T-cell (primary cell): ENCODE data around the gene COL4A1. TPM values are rescaled to one million over a fixed set of nuclear protein-coding genes. Genes with fewer than 3 reads are reported as not detected.

ENCODE experiments used
- ATAC-seq, 4 experiments: fragments of 200-7000 bp in 3 of 4; fragments of 150-1000 bp in 1 of 4; cut with Tn5 transposase; replicated peaks in 1 of 4; 1 replicate in 3 of 4; 2 replicates in 1 of 4; pipeline ENCODE4 v1.10.0; 2021; ENCODE audit warnings: moderate library complexity in 3 of 4, mild to moderate bottlenecking in 2 of 4, moderate number of reproducible peaks in 1 of 4
- CTCF ChIA-PET, 2 donors: fragments of 300-600 bp; sonication (Branson Sonifier 250); formaldehyde crosslinking; loops; one replicate each; lab custom pipeline; 2022; ENCODE audit warnings: antibody characterized with exemption in 2 of 2; lab: Charles Lee
- POLR2A ChIA-PET, 2 donors: fragments of 300-600 bp; sonication (Branson Sonifier 250); formaldehyde crosslinking; loops; one replicate each; lab custom pipeline; 2022; ENCODE audit warnings: antibody characterized with exemption in 2 of 2; lab: Charles Lee
- DNase-seq, 35 experiments: peaks; one replicate each; pipeline versions ENCODE4 v3.0.0 to v3.0.0-alpha.2; 2013 to 2023
- H3K27ac ChIP-seq: one replicate; pipeline ENCODE4 v1.5.1; 2013; ENCODE audit warnings: low read length
- H3K27me3 ChIP-seq, 2 experiments: replicated peaks in 1 of 2; 1 replicate in 1 of 2; 2 replicates in 1 of 2; pipeline versions ENCODE4 v1.6.1 to v1.7.0; 2013; ENCODE audit warnings: low read length in 1 of 2, mixed read lengths in 1 of 2; ENCODE audit not compliant: control insufficient read depth in 2 of 2, insufficient read depth in 2 of 2; ENCODE audit errors: extremely low read depth in 1 of 2
- H3K36me3 ChIP-seq, 2 donors: 1 replicate in 1 of 2; 2 replicates in 1 of 2; pipeline versions ENCODE4 v1.6.1 to v1.7.0; 2013; ENCODE audit warnings: low read length in 1 of 2; ENCODE audit not compliant: control insufficient read depth in 2 of 2, insufficient read depth in 1 of 2; ENCODE audit errors: extremely low read depth in 1 of 2
- H3K4me1 ChIP-seq, 2 experiments: 1 replicate in 1 of 2; 2 replicates in 1 of 2; pipeline versions ENCODE4 v1.6.1 to v1.7.0; 2013; ENCODE audit warnings: low read length in 2 of 2, mixed read lengths in 1 of 2; ENCODE audit not compliant: insufficient read depth in 2 of 2, control insufficient read depth in 1 of 2; ENCODE audit errors: extremely low read depth in 1 of 2
- H3K4me3 ChIP-seq, 2 donors: 1 replicate in 1 of 2; 2 replicates in 1 of 2; pipeline versions ENCODE4 v1.5.1 to v1.7.0; 2013; ENCODE audit warnings: mild to moderate bottlenecking in 2 of 2, low read length in 1 of 2, moderate library complexity in 1 of 2; ENCODE audit not compliant: control insufficient read depth in 1 of 2; ENCODE audit errors: extremely low read depth in 1 of 2
- H3K9me3 ChIP-seq: 2 replicates; pipeline ENCODE4 v1.7.0; 2013
- H3K27ac Mint-ChIP-seq, 2 donors: one replicate each; pipeline ENCODE4 v1.8.0; 2020 to 2021; ENCODE audit warnings: mild to moderate bottlenecking in 2 of 2, mixed read lengths in 2 of 2
- H3K27me3 Mint-ChIP-seq, 2 donors: one replicate each; pipeline ENCODE4 v1.8.0; 2021 to 2022; ENCODE audit warnings: mixed read lengths in 2 of 2
- H3K36me3 Mint-ChIP-seq: one replicate; pipeline ENCODE4 v1.8.0; 2021; ENCODE audit warnings: mixed read lengths
- H3K4me1 Mint-ChIP-seq, 3 donors: one replicate each; pipeline ENCODE4 v1.8.0; 2020 to 2022; ENCODE audit warnings: mixed read lengths in 3 of 3, mild to moderate bottlenecking in 1 of 3
- H3K4me3 Mint-ChIP-seq, 3 donors: one replicate each; pipeline ENCODE4 v1.8.0; 2020 to 2022; ENCODE audit warnings: mild to moderate bottlenecking in 3 of 3, mixed read lengths in 3 of 3, moderate library complexity in 3 of 3
- H3K9me3 Mint-ChIP-seq, 3 donors: one replicate each; pipeline ENCODE4 v1.8.0; 2020 to 2022; ENCODE audit warnings: mixed read lengths in 3 of 3
- WGBS: methylation state at CpG from one replicate; pipeline ENCODE4 v1.1.5; 2013; ENCODE audit warnings: missing lambda C conversion rate; ENCODE audit not compliant: insufficient coverage; 5-methylcytosine and 5-hydroxymethylcytosine counted together
- total RNA-seq, 35 experiments: library from RNA in 6 of 35; stranded (reverse) in 6 of 35; fragments of 120-200 nt in 1 of 35; gene quantifications; one replicate each; pipeline versions ENCODE4 v1.2.1 to v1.2.4 and lab custom pipeline; 2013 to 2026

Gene COL4A1
- total RNA-seq, 5 donors from 2014 or later (not counting 1 experiment from before 2014, with no cell fraction given): 0.49 to 1.3 (median 0.85) TPM; not detected in 2

DNA sequence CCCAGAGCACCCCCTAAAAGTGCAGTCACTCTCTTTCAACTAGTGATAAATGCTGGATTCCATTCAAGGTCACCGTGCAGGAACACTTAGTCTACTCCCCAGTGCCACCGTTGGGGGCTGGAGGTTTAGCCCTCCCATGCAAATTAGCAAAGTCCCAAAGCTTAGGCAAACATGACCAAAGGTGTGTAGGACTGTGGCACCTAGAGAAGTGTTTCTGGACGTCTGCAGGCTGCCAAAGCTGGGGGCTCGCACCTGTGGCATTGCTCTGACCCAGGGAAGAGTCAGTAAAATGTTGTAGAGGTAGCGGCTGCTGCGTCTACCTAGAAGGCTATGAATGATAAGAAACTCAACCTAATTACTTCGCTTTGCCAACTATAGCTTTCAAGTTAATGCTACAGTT is 13.9 kb downstream of the COL4A1 start:
- H3K4me1 Mint-ChIP-seq: no peaks in the 10 kb centered on the region
- ATAC-seq (no peak), DNase-seq (no peak)
- WGBS: 67% methylated on average over 1 of the region's 7 CpGs
- ChIA-PET POLR2A (no interaction called here), CTCF (no interaction called here)
- Histone ChIP-seq H3K4me1 (no peaks in the 10 kb centered on the region), H3K36me3 (no peaks in the 10 kb centered on the region), H3K4me3 (no peak overlapping the region), H3K27ac (no peak overlapping the region), H3K9me3 (no peaks in the 10 kb centered on the region), H3K27me3 (peaks cover 4 to 14% of the 10 kb centered on the region in 2 experiments)
- no peak overlapping the region for H3K4me3 Mint-ChIP-seq
- H3K27me3 Mint-ChIP-seq: peaks cover 17 to 22% of the 10 kb centered on the region in 2 donors
- no peak overlapping the region for H3K27ac Mint-ChIP-seq
- peaks cover 0 to 2% (median 0%) of the 10 kb centered on the region in 3 donors for H3K9me3 Mint-ChIP-seq
- H3K36me3 Mint-ChIP-seq: no peaks in the 10 kb centered on the region

DNA sequence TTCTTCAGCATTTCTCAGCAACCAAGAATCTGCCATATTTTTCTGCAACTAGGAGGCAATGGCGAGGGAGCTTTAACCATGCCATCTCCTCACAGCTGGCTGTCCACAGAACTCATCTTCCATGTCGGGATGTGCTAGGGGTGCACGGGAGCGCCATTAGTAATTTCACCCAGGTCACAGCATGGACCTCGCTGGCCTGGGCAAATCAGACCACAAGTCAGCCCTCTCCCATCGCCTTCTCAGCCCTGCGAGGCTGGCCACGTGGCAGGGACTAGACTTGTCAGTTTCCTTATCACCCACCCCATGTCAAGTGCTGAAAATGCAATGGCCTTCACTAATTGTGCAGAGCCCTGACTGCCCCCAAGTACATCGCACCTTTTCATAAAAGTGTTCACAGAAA is 15.7 kb downstream of the COL4A1 start:
- ATAC-seq: no peak
- H3K27ac ChIP-seq: no peak overlapping the region
- peaks cover 2 to 10% of the 10 kb centered on the region in 2 experiments for H3K27me3 ChIP-seq
- Mint-ChIP-seq H3K4me1 (no peaks in the 10 kb centered on the region), H3K27me3 (peaks cover 10 to 16% of the 10 kb centered on the region in 2 donors), H3K36me3 (no peaks in the 10 kb centered on the region), H3K27ac (no peak overlapping the region), H3K9me3 (peaks cover 0 to 2% (median 0%) of the 10 kb centered on the region in 3 donors), H3K4me3 (no peak overlapping the region)
- no peaks in the 10 kb centered on the region for H3K36me3 ChIP-seq
- WGBS: 78% methylated on average over 8 of the region's 9 CpGs
- no peaks in the 10 kb centered on the region for H3K4me1 ChIP-seq
- H3K9me3 ChIP-seq: no peaks in the 10 kb centered on the region
- no peak for DNase-seq
- ChIA-PET POLR2A (no interaction called here), CTCF (no interaction called here)
- H3K4me3 ChIP-seq: no peak overlapping the region

DNA sequence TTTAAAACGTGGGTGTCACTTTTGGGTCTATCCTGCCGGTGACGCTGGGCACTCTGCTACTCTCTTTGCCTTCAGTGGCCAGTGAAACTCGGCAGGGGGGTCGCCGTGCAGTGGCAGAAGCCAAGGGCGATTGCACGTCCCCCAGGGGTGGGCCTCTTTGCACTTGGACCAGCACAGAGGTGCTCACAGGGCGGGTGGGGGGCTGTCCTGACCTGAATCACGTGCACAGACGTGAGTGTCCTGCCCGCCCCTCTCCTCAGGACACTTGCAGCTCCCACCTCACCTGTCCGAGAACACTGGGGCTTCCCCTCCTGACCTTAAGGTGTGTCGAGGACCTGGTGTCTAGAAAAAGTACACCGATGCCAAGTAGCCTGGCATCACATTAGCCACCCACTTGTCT is 16.1 kb downstream of the COL4A1 start:
- peaks cover 2 to 13% of the 10 kb centered on the region in 2 experiments for H3K27me3 ChIP-seq
- CTCF ChIA-PET: no interaction called here
- ATAC-seq: no peak
- Mint-ChIP-seq H3K4me3 (no peak overlapping the region), H3K4me1 (no peaks in the 10 kb centered on the region), H3K27ac (no peak overlapping the region), H3K27me3 (peaks cover 8 to 19% of the 10 kb centered on the region in 2 donors), H3K9me3 (peaks cover 0 to 2% (median 0%) of the 10 kb centered on the region in 3 donors), H3K36me3 (no peaks in the 10 kb centered on the region)
- H3K9me3 ChIP-seq: no peaks in the 10 kb centered on the region
- WGBS: 74% methylated on average over 14 of the region's 15 CpGs
- H3K27ac ChIP-seq: no peak overlapping the region
- no peak for DNase-seq
- H3K4me3 ChIP-seq: no peak overlapping the region
- no peaks in the 10 kb centered on the region for H3K36me3 ChIP-seq
- POLR2A ChIA-PET: no interaction called here
- H3K4me1 ChIP-seq: no peaks in the 10 kb centered on the region

DNA sequence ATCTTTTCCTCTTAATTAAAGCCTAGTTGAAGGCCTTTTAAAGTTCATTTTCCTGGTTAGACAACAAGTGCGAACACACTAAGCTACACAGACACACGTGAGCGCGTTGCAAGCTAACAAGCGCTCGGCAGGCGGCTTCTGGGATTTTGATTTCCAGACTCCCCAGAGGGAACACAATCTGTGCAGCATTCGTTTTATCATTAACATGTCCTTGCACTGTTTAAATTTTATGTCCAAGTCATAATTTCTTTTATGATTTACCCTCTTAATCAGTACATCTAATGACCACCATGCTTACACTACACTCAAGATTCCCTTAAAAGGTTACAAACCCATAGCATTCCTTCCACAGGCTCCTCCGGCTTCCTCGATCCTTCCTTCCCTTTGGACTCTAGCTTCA is 16.8 kb downstream of the COL4A1 start:
- H3K27ac ChIP-seq: no peak overlapping the region
- H3K27me3 Mint-ChIP-seq: peaks cover 8 to 19% of the 10 kb centered on the region in 2 donors
- H3K4me1 ChIP-seq: no peaks in the 10 kb centered on the region
- ChIA-PET POLR2A (no interaction called here), CTCF (no interaction called here)
- H3K4me3 Mint-ChIP-seq: no peak overlapping the region
- no peaks in the 10 kb centered on the region for H3K9me3 ChIP-seq
- H3K4me3 ChIP-seq: no peak overlapping the region
- no peaks in the 10 kb centered on the region for H3K36me3 Mint-ChIP-seq
- no peaks in the 10 kb centered on the region for H3K36me3 ChIP-seq
- peaks cover 2 to 10% of the 10 kb centered on the region in 2 experiments for H3K27me3 ChIP-seq
- H3K4me1 Mint-ChIP-seq: no peaks in the 10 kb centered on the region
- DNase-seq (no peak), ATAC-seq (no peak)
- no peak overlapping the region for H3K27ac Mint-ChIP-seq
- peaks cover 0 to 2% (median 0%) of the 10 kb centered on the region in 3 donors for H3K9me3 Mint-ChIP-seq
- WGBS: 84% methylated on average over 10 of the region's 10 CpGs

DNA sequence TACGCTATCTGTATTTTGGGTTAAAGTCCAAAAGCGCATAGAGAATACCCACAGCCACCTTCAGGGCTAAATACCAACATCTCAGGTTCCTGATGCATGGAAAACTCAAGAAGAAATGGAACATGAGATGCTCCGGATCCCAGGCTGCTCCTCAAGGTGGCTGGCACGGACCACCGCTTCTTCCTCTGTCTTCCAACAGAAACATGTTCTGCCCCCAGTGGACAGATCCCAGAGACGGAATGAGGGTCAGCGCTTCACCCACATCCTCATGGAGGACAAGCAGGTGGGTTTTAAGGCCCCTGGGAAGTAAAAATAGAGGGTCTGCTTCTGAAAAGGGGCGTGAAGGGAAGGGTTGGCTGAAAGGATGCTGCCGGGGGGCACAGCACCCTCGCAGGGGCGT is 17.3 kb downstream of the COL4A1 start:
- Mint-ChIP-seq H3K4me3 (no peak overlapping the region), H3K4me1 (no peaks in the 10 kb centered on the region), H3K27me3 (peaks cover 11 to 22% of the 10 kb centered on the region in 2 donors), H3K9me3 (peaks cover 0 to 2% (median 0%) of the 10 kb centered on the region in 3 donors), H3K27ac (no peak overlapping the region), H3K36me3 (no peaks in the 10 kb centered on the region)
- no peaks in the 10 kb centered on the region for H3K9me3 ChIP-seq
- H3K27me3 ChIP-seq: peaks cover 2 to 10% of the 10 kb centered on the region in 2 experiments
- DNase-seq (no peak), ATAC-seq (no peak)
- no peaks in the 10 kb centered on the region for H3K36me3 ChIP-seq
- no peak overlapping the region for H3K27ac ChIP-seq
- POLR2A ChIA-PET: no interaction called here
- CTCF ChIA-PET: no interaction called here
- H3K4me1 ChIP-seq: no peaks in the 10 kb centered on the region
- no peak overlapping the region for H3K4me3 ChIP-seq
- WGBS: 91% methylated on average over 4 of the region's 11 CpGs

DNA sequence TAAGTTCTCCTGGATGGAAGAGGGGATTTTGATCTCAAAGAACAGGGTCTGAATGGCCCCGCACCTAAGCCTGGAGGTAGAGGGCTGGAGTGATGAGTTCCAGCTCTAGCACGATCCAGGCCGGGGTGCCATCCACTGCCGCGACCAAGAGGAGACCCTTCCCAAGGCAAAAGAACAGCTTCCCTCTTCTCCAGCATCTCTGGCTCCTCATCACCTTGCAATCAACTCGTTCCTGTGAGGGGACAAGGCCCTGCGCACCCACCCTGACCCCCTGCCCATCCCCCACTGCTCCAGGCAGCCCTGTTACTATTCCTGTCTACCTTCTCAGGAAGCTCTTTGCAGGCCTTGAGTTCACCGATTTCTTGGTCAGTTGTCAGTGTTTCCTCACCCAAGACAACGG is 17.8 kb downstream of the COL4A1 start:
- CTCF ChIA-PET: interaction anchor here in 1 of 2 donors (0.5 kb wide), 1 partner anchor 9 kb away, joined by 3 read pairs; no protein-coding TSS in a partner anchor
- WGBS: 70% methylated on average over 7 of the region's 9 CpGs
- H3K9me3 Mint-ChIP-seq: peaks cover 0 to 2% (median 0%) of the 10 kb centered on the region in 3 donors
- no peaks in the 10 kb centered on the region for H3K36me3 Mint-ChIP-seq
- H3K27ac Mint-ChIP-seq: no peak overlapping the region
- ATAC-seq (no peak), DNase-seq (no peak)
- no peak overlapping the region for H3K27ac ChIP-seq
- H3K4me1 Mint-ChIP-seq: no peaks in the 10 kb centered on the region
- H3K4me3 ChIP-seq: no peak overlapping the region
- peaks cover 2 to 10% of the 10 kb centered on the region in 2 experiments for H3K27me3 ChIP-seq
- H3K36me3 ChIP-seq: no peaks in the 10 kb centered on the region
- no peak overlapping the region for H3K4me3 Mint-ChIP-seq
- peaks cover 9 to 25% of the 10 kb centered on the region in 2 donors for H3K27me3 Mint-ChIP-seq
- H3K4me1 ChIP-seq: no peaks in the 10 kb centered on the region
- POLR2A ChIA-PET: no interaction called here
- H3K9me3 ChIP-seq: no peaks in the 10 kb centered on the region
